Ovary (tissue), 3 donors: ENCODE results near the gene NPHP3.

Source experiments
- POLR2A ChIP-seq: fragments of 450-650 bp; IDR thresholded peaks from one replicate; pipeline ENCODE4 v1.6.1; 2017; ENCODE audit warnings: antibody characterized with exemption, mild to moderate bottlenecking, moderate library complexity
- TF ChIP-seq, protein P1 (sequence below), 3 donors: fragments of 450-650 bp in 2 of 3; fragments of 200-600 bp in 1 of 3; IDR thresholded peaks; one replicate each; pipeline versions ENCODE4 v1.5.1 to v1.8.0; 2016 to 2022; ENCODE audit warnings: antibody characterized with exemption in 3 of 3, mild to moderate bottlenecking in 1 of 3
- donor health status: DM: no; HTN: no; CAD: no.

DNA sequence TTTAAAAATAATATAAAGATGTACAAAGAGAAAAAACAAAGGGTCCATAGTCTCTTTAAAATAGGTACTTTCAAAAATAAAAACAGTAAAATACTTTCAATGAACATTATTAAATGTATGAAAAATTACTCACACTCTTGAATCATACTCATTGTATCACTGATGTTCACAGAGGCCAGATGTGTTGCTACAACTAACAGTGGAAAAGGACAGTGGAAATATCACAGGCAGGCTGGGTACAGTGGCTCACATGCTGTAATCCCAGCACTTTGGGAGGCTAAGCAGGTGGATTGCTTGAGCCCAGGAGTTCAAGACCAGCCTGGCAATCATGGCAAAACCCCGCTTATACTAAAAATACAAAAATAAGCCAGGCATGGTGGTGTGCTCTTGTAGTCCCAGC, 26.8 kb downstream of the NPHP3 start:
- TF ChIP-seq, protein P1, sequence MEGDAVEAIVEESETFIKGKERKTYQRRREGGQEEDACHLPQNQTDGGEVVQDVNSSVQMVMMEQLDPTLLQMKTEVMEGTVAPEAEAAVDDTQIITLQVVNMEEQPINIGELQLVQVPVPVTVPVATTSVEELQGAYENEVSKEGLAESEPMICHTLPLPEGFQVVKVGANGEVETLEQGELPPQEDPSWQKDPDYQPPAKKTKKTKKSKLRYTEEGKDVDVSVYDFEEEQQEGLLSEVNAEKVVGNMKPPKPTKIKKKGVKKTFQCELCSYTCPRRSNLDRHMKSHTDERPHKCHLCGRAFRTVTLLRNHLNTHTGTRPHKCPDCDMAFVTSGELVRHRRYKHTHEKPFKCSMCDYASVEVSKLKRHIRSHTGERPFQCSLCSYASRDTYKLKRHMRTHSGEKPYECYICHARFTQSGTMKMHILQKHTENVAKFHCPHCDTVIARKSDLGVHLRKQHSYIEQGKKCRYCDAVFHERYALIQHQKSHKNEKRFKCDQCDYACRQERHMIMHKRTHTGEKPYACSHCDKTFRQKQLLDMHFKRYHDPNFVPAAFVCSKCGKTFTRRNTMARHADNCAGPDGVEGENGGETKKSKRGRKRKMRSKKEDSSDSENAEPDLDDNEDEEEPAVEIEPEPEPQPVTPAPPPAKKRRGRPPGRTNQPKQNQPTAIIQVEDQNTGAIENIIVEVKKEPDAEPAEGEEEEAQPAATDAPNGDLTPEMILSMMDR (IDR thresholded peaks at IDR 0.05): no peak
- TF ChIP-seq POLR2A: no peak
